Heart right ventricle (tissue), 16 donors: ENCODE data around the gene AKR1C4. TPM values are rescaled to one million over a fixed set of nuclear protein-coding genes. Genes with fewer than 3 reads are reported as not detected.

Source experiments
- ATAC-seq, 8 donors: fragments of 200-7000 bp; cut with Tn5 transposase; one replicate each; pipeline ENCODE4 v1.9.1; 2020; ENCODE audit warnings: mild to moderate bottlenecking in 8 of 8, moderate library complexity in 8 of 8, moderate number of reproducible peaks in 1 of 8
- DNase-seq, 2 donors: peaks; one replicate each; pipeline ENCODE4 v3.0.0-alpha.2; 2020
- H3K27ac ChIP-seq, 10 donors: fragments of 200-600 bp; sonication (generic) in 2 of 10; one replicate each; pipeline versions ENCODE4 v1.5.0 to v1.8.0; 2020 to 2022; ENCODE audit warnings: mild to moderate bottlenecking in 3 of 10
- H3K27me3 ChIP-seq, 7 donors: fragments of 200-600 bp; one replicate each; pipeline ENCODE4 v1.8.0; 2021 to 2022; ENCODE audit warnings: mild to moderate bottlenecking in 2 of 7
- H3K36me3 ChIP-seq, 9 donors: fragments of 200-600 bp; sonication (generic) in 1 of 9; one replicate each; pipeline versions ENCODE4 v1.5.0 to v1.8.0; 2020 to 2022; ENCODE audit warnings: mild to moderate bottlenecking in 2 of 9
- H3K4me1 ChIP-seq, 9 donors: fragments of 200-600 bp; sonication (generic) in 1 of 9; one replicate each; pipeline versions ENCODE4 v1.5.0 to v1.8.0; 2020 to 2022; ENCODE audit warnings: mild to moderate bottlenecking in 4 of 9
- H3K4me3 ChIP-seq, 10 donors: fragments of 200-600 bp; sonication (generic) in 2 of 10; one replicate each; pipeline versions ENCODE4 v1.5.0 to v1.8.0; 2020 to 2022; ENCODE audit warnings: mild to moderate bottlenecking in 7 of 10, moderate library complexity in 2 of 10
- H3K9me3 ChIP-seq, 11 donors: fragments of 200-600 bp in 10 of 11; sonication (generic) in 2 of 11; one replicate each; pipeline versions ENCODE4 v1.5.0 to v1.8.0; 2013 to 2022; ENCODE audit warnings: mild to moderate bottlenecking in 2 of 11, control low read depth in 1 of 11, moderate library complexity in 1 of 11
- CTCF ChIP-seq, 9 donors: fragments of 200-600 bp; sonication (generic) in 2 of 9; IDR thresholded peaks; one replicate each; pipeline versions ENCODE4 v1.5.0 to v1.8.0; 2021 to 2022; ENCODE audit warnings: antibody characterized with exemption in 9 of 9, mild to moderate bottlenecking in 5 of 9, moderate library complexity in 1 of 9
- WGBS, 2 donors: extraction: QIAGEN DNeasy Blood & Tissue Kit; methylation state at CpG; one replicate each; pipeline ENCODE4 v1.1.7; 2013; ENCODE audit warnings: inconsistent platforms in 1 of 2; 5-methylcytosine and 5-hydroxymethylcytosine counted together
- intact Hi-C, 10 donors: fragments of 100-400 bp; cut with DNase I; formaldehyde crosslinking; loops; one replicate each; pipeline versions ENCODE4 v1.11.1 to v1.14.2; 2022
- polyA plus RNA-seq, 2 donors: library from polyadenylated mRNA; stranded (reverse); fragments of 200-250 nt; gene quantifications; one replicate each; pipeline ENCODE4 v1.2.3, GENCODE V29; 2013
- total RNA-seq, 10 donors: library from RNA; stranded (reverse); fragmentation: NEBNext Ultra II Directional in 3 of 10; extraction: Animal tissue kit (Norgen Biotek cat#: 25700) in 3 of 10; gene quantifications; one replicate each; pipeline versions ENCODE4 v1.2.1 to v1.2.4, GENCODE V29; 2021 to 2023
- donor health status: Arrhythmogenic right ventricular cardiomyopathy.
- donor health status: ischemic (EF 13 %, LVEDD 7.1; RV severe dilation, severe dysfunction).
- donor health status: healthy with polysubstance abuse.
- donor health status: DM: no; HTN: yes; CAD: no.
- donor health status: DM: no; HTN: no; CAD: no.
- donor health status: ischemic (EF 25% LVEDD 6.9; RV normal size, moderate dysfunction).
- donor health status: ischemic (EF 25% LVEDD 5.7; RV mildly dilated, moderate dysfunction).
- donor health status: healthy.
- donor health status: DM: yes; HTN: yes; CAD: no.
- donor health status: Ischemic cardiomyopathy.
- donor health status: ischemic (EF 35%, LVEDD 5.7; RV mildly dilated, moderate dysfunction).
- donor health status: nonischemic (EF 11% LVEDD 7.7; RV severe dilation, severe dysfunction).
- donor health status: DM: yes; HTN: yes; CAD: no.
- donor health status: PGD.
- donor health status: ischemic (EF 29% LVEDD 5.4; RV normal size, mild dysfunction).
- donor health status: nonischemic (EF 23%, LVEDD 6.1; RV moderate dilation, normal function).

AKR1C4 gene
- total and polyA plus RNA-seq, 12 donors = not detected

GRCh38 chr10:5148678-5149032, 48.0 kb upstream of the AKR1C4 start:
- intact Hi-C loops = no loop called here
- DNase-seq (no peak), ATAC-seq (no peak)
- H3K27ac ChIP-seq = no peak overlapping the region
- H3K9me3 ChIP-seq = peaks cover 0 to 20% (median 0%) of the 10 kb centered on the region in 11 donors
- H3K4me1 ChIP-seq = no peaks in the 10 kb centered on the region
- H3K27me3 ChIP-seq = no peaks in the 10 kb centered on the region
- no peak overlapping the region for H3K4me3 ChIP-seq
- TF ChIP-seq CTCF (IDR thresholded peaks at IDR 0.05) = no peak
- WGBS, 2 donors = 50 to 61% methylated on average over 1 of the region's 1 CpG
- H3K36me3 ChIP-seq = no peaks in the 10 kb centered on the region

- TF ChIP-seq CTCF (IDR thresholded peaks at IDR 0.05) = no peak
- H3K4me3 ChIP-seq = no peak overlapping the region
- H3K27ac ChIP-seq = no peak overlapping the region
- ATAC-seq = no peak
- peaks cover 0 to 20% (median 0%) of the 10 kb centered on the region in 11 donors for H3K9me3 ChIP-seq
- DNase-seq = no peak
- intact Hi-C loops = no loop called here
- 93% methylated on average over 3 of the region's 3 CpGs for WGBS, 2 donors
- H3K27me3 ChIP-seq = no peaks in the 10 kb centered on the region
- H3K4me1 ChIP-seq = no peaks in the 10 kb centered on the region
- no peaks in the 10 kb centered on the region for H3K36me3 ChIP-seq
Observed at GRCh38 chr10:5151076-5151475, 45.6 kb upstream of the AKR1C4 start.

GRCh38 chr10:5155951-5156350, 40.7 kb upstream of the AKR1C4 start:
- WGBS, 2 donors = 8 to 33% methylated on average over 1 of the region's 1 CpG

GRCh38 chr10:5157501-5157900, 39.1 kb upstream of the AKR1C4 start:
- intact Hi-C loops = no loop called here
- 75% methylated on average over 10 of the region's 10 CpGs for WGBS, 2 donors
- no peak overlapping the region for H3K4me3 ChIP-seq
- H3K27ac ChIP-seq = no peak overlapping the region
- H3K9me3 ChIP-seq = peaks cover 0 to 18% (median 5%) of the 10 kb centered on the region in 11 donors
- TF ChIP-seq CTCF (IDR thresholded peaks at IDR 0.05) = no peak
- DNase-seq (no peak), ATAC-seq (no peak)
- H3K27me3 ChIP-seq = no peaks in the 10 kb centered on the region
- no peaks in the 10 kb centered on the region for H3K36me3 ChIP-seq
- H3K4me1 ChIP-seq = no peaks in the 10 kb centered on the region

More at GRCh38 chr10:5155951-5156350, 40.7 kb upstream of the AKR1C4 start:
- DNase-seq (no peak), ATAC-seq (no peak)
- no peak for TF ChIP-seq CTCF (IDR thresholded peaks at IDR 0.05)
- Histone ChIP-seq H3K27ac (no peak overlapping the region), H3K9me3 (peaks cover 0 to 8% (median 0%) of the 10 kb centered on the region in 11 donors), H3K27me3 (no peaks in the 10 kb centered on the region), H3K4me3 (no peak overlapping the region), H3K4me1 (no peaks in the 10 kb centered on the region), H3K36me3 (no peaks in the 10 kb centered on the region)
- intact Hi-C loops = no loop called here
